Choroid plexus epithelial cell (primary cell): Measurements from ENCODE around the gene TMA7B.

Experiments
- DNase-seq: peaks from one replicate; pipeline ENCODE4 v3.0.0-alpha.2; 2010; ENCODE audit warnings: low read depth
- H3K4me3 ChIP-seq: 2 replicates; pipeline ENCODE4 v1.5.1; 2011; ENCODE audit warnings: low read depth, mild to moderate bottlenecking, control low read depth, low read length, moderate library complexity
- CTCF ChIP-seq: conservative IDR thresholded peaks from 2 replicates; pipeline ENCODE4 v1.5.1; 2011; ENCODE audit warnings: low read depth, mild to moderate bottlenecking, control low read depth, inconsistent platforms, low read length, moderate library complexity

TMA7B gene

DNA sequence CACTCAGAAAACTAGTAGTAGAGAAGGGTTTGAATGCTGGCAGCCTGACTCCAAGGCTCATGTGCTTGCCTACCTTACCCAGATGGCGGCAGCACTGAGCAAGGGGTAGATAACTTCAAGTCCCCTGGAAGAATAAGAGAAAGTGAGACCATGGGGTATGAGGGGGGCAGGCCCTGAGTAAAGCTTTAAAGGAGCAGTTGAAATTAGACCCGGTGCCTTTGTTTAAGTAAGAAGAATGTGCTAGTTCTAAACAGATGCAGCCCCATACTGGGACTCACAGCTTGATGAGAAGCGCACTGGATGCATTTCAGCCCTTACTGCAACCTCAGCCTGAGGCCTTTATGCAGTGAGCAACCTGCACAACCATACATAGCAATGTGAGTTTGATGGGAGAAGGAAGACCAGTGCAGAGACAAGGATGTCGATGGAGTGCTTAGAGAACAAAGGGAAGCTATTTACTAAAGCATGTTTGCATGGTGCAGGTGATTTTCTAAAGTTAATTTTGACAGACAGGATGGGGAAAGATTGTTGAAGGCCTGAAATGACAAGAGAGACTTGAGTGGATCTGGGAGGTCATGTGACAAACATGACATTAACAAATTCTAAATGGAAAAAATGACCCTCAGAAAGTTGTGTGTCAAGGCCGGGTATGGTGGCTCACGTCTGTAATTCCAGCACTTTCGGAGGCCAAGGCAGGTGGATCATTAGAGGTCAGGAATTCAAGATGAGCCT is 27.1 kb upstream of the TMA7B start:
- peak; percentile 83 for TF ChIP-seq CTCF
- no peak overlapping the region for H3K4me3 ChIP-seq
- DNase-seq = peak; percentile 59

- no peak for TF ChIP-seq CTCF
- DNase-seq = no peak
- H3K4me3 ChIP-seq = no peak overlapping the region
These were observed 26.5 kb upstream of the TMA7B start for GRCh38 chr22:39933741-39934140.

GRCh38 chr22:39935116-39935515 is 25.1 kb upstream of the TMA7B start:
- H3K4me3 ChIP-seq = no peak overlapping the region

GRCh38 chr22:39935612-39936011 is 24.6 kb upstream of the TMA7B start:
- H3K4me3 ChIP-seq = no peak overlapping the region

More at GRCh38 chr22:39935116-39935515, 25.1 kb upstream of the TMA7B start:
- DNase-seq = no peak
- TF ChIP-seq CTCF = no peak

GRCh38 chr22:39936523-39937145 is 23.6 kb upstream of the TMA7B start:
- TF ChIP-seq CTCF = no peak
- no peak for DNase-seq
- no peak overlapping the region for H3K4me3 ChIP-seq

More at GRCh38 chr22:39935612-39936011, 24.6 kb upstream of the TMA7B start:
- no peak for TF ChIP-seq CTCF
- no peak for DNase-seq

DNA sequence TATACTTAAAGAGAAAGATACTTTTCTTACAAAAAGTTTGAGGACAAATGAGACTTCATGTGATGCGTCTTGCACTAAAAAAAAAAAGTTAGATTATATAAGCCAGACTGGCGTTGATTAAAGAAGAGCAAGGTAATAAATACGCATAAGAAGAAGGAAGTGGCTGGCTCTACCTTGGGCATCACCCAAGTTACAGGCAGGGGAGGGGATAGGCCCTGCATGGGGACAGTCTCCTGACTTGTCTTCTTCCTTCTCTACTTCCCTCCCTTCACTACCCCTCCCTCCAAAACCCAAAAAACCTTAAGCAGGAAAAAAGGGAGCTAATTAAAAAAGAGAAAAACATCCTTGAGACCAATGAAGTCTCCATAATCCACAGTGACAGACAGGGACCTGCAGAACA is 22.3 kb upstream of the TMA7B start:
- no peak for DNase-seq
- no peak overlapping the region for H3K4me3 ChIP-seq
- TF ChIP-seq CTCF = no peak
